ENCODE measurements around the gene P4HA1. TPM values are rescaled to one million over a fixed set of nuclear protein-coding genes. Genes with fewer than 3 reads are reported as not detected.
"Not testable (repeated sequence)": the region's sequence is repeated elsewhere in the genome, so short reads cannot be mapped to it uniquely, and the experiment has no call there.

Gene P4HA1
- total RNA-seq, 1 experiment from 2014 or later, result 20.9 TPM

DNA sequence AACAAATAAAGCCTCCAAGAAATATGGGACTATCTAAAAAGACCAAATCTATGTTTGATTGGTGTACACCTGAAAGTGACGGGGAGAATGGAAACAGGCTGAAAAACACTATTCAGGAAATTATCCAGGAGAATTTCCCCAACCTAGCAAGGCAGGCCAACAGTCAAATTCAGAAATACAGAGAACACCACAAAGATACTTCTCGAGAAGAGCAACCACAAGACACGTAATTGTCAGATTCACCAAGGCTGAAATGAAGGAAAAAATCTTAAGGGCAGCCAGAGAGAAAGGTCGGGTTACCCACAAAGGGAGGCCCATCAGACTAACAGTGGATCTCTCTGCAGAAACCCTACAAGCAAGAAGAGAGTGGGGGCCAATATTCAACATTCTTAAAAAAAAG lies 73.7 kb downstream of the P4HA1 start:
- H3K4me1 Mint-ChIP-seq (ENCODE audit: low read depth, unreplicated experiment); intact Hi-C loops (cut with micrococcal nuclease; ENCODE audit: unreplicated experiment); CTCF ChIA-PET; H3K27me3 Mint-ChIP-seq (ENCODE audit: unreplicated experiment); H3K36me3 Mint-ChIP-seq (ENCODE audit: insufficient read depth, unreplicated experiment); H3K4me3 Mint-ChIP-seq (ENCODE audit: low read depth, unreplicated experiment); BruUV-seq (replicated peaks); H3K9me3 Mint-ChIP-seq (ENCODE audit: low read depth, unreplicated experiment); DNase-seq; H3K27ac Mint-ChIP-seq (ENCODE audit: unreplicated experiment): not testable (repeated sequence)

DNA sequence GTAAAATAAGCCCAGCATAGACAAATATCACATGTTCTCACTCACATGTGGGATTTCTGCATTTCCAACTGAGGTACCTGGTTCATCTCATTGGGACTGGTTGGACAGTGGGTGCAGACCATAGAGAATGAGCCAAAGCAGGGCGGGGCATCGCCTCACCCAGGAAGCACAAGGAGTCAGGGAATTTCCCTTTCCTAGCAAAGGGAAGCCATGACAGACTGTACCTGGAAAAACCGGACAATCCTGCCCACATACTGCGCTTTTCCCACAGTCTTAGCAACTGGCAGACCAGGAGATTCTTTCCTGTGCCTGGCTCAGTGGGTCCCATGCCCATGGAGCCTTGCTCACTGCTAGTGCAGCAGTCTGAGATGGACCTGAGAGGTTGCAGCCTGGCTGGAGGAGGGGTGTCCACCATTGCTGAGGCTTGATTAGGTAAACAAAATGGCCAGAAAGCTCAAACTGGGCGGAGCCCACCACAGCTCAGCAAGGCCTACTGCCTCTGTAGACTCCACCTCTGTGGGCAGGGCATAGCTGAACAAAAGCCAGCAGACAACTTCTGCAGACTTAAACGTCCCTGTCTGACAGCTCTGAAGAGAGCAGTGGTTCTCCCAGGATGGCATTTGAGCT lies 75.0 kb downstream of the P4HA1 start:
- DNase-seq; H3K36me3 Mint-ChIP-seq (ENCODE audit: insufficient read depth, unreplicated experiment); CTCF ChIA-PET; intact Hi-C loops (cut with micrococcal nuclease; ENCODE audit: unreplicated experiment); H3K9me3 Mint-ChIP-seq (ENCODE audit: low read depth, unreplicated experiment); H3K4me3 Mint-ChIP-seq (ENCODE audit: low read depth, unreplicated experiment); BruUV-seq (replicated peaks); H3K27ac Mint-ChIP-seq (ENCODE audit: unreplicated experiment); H3K4me1 Mint-ChIP-seq (ENCODE audit: low read depth, unreplicated experiment); H3K27me3 Mint-ChIP-seq (ENCODE audit: unreplicated experiment): not testable (repeated sequence)

DNA sequence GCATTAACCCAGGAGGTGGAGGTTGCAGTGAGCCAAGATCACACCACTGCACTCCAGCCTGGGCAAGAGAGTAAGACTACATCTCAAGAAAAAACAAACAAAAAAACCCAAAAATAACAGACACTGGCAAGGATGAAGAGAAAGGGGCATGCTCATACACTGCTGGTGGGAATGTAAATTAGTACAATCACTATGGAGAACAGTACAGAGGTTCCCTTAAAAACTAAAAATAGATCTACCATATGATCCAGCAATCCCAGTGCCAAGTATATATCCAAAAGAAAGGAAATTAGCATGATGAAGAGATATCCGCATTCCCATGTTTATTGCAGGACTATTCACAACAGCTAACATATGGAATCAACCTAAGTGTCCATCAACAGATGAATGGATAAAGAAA lies 75.6 kb downstream of the P4HA1 start:
- no peak for DNase-seq
- CTCF ChIA-PET, result no interaction called here
- Mint-ChIP-seq H3K9me3 (ENCODE audit: low read depth, unreplicated experiment) (peaks cover 2% of the 10 kb centered on the region), H3K27ac (ENCODE audit: unreplicated experiment) (no peak overlapping the region), H3K36me3 (ENCODE audit: insufficient read depth, unreplicated experiment) (peaks cover 5% of the 10 kb centered on the region), H3K4me3 (ENCODE audit: low read depth, unreplicated experiment) (no peak overlapping the region), H3K27me3 (ENCODE audit: unreplicated experiment) (no peaks in the 10 kb centered on the region), H3K4me1 (ENCODE audit: low read depth, unreplicated experiment) (no peaks in the 10 kb centered on the region)
- BruUV-seq (replicated peaks), result no TSS peak
- TF ChIP-seq, protein P1, sequence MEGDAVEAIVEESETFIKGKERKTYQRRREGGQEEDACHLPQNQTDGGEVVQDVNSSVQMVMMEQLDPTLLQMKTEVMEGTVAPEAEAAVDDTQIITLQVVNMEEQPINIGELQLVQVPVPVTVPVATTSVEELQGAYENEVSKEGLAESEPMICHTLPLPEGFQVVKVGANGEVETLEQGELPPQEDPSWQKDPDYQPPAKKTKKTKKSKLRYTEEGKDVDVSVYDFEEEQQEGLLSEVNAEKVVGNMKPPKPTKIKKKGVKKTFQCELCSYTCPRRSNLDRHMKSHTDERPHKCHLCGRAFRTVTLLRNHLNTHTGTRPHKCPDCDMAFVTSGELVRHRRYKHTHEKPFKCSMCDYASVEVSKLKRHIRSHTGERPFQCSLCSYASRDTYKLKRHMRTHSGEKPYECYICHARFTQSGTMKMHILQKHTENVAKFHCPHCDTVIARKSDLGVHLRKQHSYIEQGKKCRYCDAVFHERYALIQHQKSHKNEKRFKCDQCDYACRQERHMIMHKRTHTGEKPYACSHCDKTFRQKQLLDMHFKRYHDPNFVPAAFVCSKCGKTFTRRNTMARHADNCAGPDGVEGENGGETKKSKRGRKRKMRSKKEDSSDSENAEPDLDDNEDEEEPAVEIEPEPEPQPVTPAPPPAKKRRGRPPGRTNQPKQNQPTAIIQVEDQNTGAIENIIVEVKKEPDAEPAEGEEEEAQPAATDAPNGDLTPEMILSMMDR (IDR thresholded peaks at IDR 0.05; ENCODE audit: unreplicated experiment), result no peak
- intact Hi-C loops (cut with micrococcal nuclease; ENCODE audit: unreplicated experiment), result no loop called here

DNA sequence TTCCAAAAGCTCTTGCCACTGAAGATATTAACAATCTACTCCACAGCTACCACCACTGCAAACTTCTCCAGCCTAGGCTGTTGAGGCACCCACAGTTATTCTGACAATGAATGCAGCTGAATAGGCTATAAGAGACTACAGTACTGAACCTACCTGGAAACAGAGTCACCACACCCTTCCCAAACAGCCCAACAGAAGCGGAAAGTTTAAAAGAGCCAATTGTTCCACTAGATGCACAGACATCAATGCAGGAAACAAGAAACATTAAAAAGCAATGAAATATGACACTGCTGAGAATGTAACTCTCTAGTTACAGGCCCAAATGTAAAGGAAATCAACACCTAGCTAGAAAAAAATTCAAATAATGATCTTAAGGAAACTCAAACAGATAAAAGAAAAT lies 77.6 kb downstream of the P4HA1 start:
- DNase-seq, result no peak
- no TSS peak for BruUV-seq (replicated peaks)
- H3K27ac Mint-ChIP-seq (ENCODE audit: unreplicated experiment), result no peak overlapping the region

DNA sequence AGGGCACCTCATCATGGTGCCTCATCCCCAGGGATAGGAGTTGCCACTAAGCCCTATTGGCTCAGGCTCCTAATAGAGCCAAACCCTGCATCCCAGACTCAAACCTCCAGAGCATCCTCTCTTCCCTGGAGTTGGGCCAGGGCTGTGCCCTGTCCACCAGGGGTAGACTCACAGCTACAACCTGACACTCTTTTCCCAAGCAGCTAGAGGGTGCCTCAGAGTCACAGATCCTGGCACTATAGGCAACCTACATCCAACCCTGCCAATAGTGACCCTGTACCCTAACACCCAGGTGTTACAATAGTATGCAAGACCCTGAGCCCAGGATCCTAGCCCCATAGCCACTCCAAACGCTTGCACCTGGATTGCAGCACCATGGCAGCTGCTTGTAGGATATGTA lies 78.0 kb downstream of the P4HA1 start:
- CTCF ChIA-PET, result no interaction called here
- peaks cover 2% of the 10 kb centered on the region for H3K9me3 Mint-ChIP-seq (ENCODE audit: low read depth, unreplicated experiment)
- no peaks in the 10 kb centered on the region for H3K4me1 Mint-ChIP-seq (ENCODE audit: low read depth, unreplicated experiment)
- TF ChIP-seq, protein P1 (IDR thresholded peaks at IDR 0.05; ENCODE audit: unreplicated experiment), result no peak
- H3K4me3 Mint-ChIP-seq (ENCODE audit: low read depth, unreplicated experiment), result no peak overlapping the region
- intact Hi-C loops (cut with micrococcal nuclease; ENCODE audit: unreplicated experiment), result no loop called here
- H3K27ac Mint-ChIP-seq (ENCODE audit: unreplicated experiment), result no peak overlapping the region
- peaks cover 7% of the 10 kb centered on the region for H3K36me3 Mint-ChIP-seq (ENCODE audit: insufficient read depth, unreplicated experiment)
- no peak for DNase-seq
- no TSS peak for BruUV-seq (replicated peaks)
- H3K27me3 Mint-ChIP-seq (ENCODE audit: unreplicated experiment), result no peaks in the 10 kb centered on the region

More for the DNA sequence above, 77.6 kb downstream of the P4HA1 start:
- TF ChIP-seq, protein P1 (IDR thresholded peaks at IDR 0.05; ENCODE audit: unreplicated experiment), result no peak
- no peaks in the 10 kb centered on the region for H3K27me3 Mint-ChIP-seq (ENCODE audit: unreplicated experiment)
- H3K36me3 Mint-ChIP-seq (ENCODE audit: insufficient read depth, unreplicated experiment), result peaks cover 7% of the 10 kb centered on the region
- no peaks in the 10 kb centered on the region for H3K4me1 Mint-ChIP-seq (ENCODE audit: low read depth, unreplicated experiment)
- CTCF ChIA-PET, result no interaction called here
- intact Hi-C loops (cut with micrococcal nuclease; ENCODE audit: unreplicated experiment), result no loop called here
- H3K9me3 Mint-ChIP-seq (ENCODE audit: low read depth, unreplicated experiment), result peaks cover 2% of the 10 kb centered on the region
- no peak overlapping the region for H3K4me3 Mint-ChIP-seq (ENCODE audit: low read depth, unreplicated experiment)

Data from Calu3 (cell line).